PC-9 (cell line): ENCODE data around the gene IGF2BP1. TPM values are rescaled to one million over a fixed set of nuclear protein-coding genes. Genes with fewer than 3 reads are reported as not detected.

Experiments
- BruUV-seq: library from RNA; stranded (reverse); fragments of 400-500 nt; replicated peaks from 2 replicates; lab custom pipeline; 2021; lab: Mats Ljungman, UMichigan
- CTCF ChIA-PET: fragments of 300-600 bp; sonication (Branson Sonifier 250); formaldehyde crosslinking; loops from one replicate; lab custom pipeline; 2022; ENCODE audit warnings: antibody characterized with exemption; lab: Charles Lee
- POLR2A ChIA-PET: fragments of 300-600 bp; sonication (Branson Sonifier 250); formaldehyde crosslinking; loops from one replicate; lab custom pipeline; 2022; ENCODE audit warnings: antibody characterized with exemption; ENCODE audit not compliant: unreplicated experiment; lab: Charles Lee
- DNase-seq, 2 experiments: peaks; one replicate each; pipeline versions ENCODE4 v3.0.0 to v3.0.0-alpha.2; 2015 to 2022; ENCODE audit warnings: mixed read lengths in 1 of 2
- H2AFZ ChIP-seq: fragments of 200-600 bp; sonication (generic); 2 replicates; pipeline ENCODE4 v1.8.1; 2017; ENCODE audit warnings: antibody characterized with exemption
- H3F3A ChIP-seq: fragments of 200-600 bp; sonication (generic); 2 replicates; pipeline ENCODE4 v1.8.1; 2017; ENCODE audit warnings: antibody characterized with exemption, mild to moderate bottlenecking, low read depth; ENCODE audit not compliant: insufficient read depth
- H3K27ac ChIP-seq: fragments of 200-600 bp; sonication (generic); 2 replicates; pipeline ENCODE4 v1.6.1; 2016; ENCODE audit warnings: mixed run types
- H3K27me3 ChIP-seq: fragments of 200-600 bp; sonication (generic); 2 replicates; pipeline ENCODE4 v1.6.1; 2016; ENCODE audit warnings: low read depth, mixed run types; ENCODE audit not compliant: insufficient read depth
- H3K36me3 ChIP-seq: fragments of 200-600 bp; sonication (generic); 2 replicates; pipeline ENCODE4 v1.6.1; 2016; ENCODE audit warnings: low read depth, mixed run types
- H3K4me1 ChIP-seq: fragments of 200-600 bp; sonication (generic); replicated peaks from 2 replicates; pipeline ENCODE4 v1.6.1; 2016; ENCODE audit warnings: mixed run types; ENCODE audit not compliant: insufficient read depth
- H3K4me2 ChIP-seq: fragments of 200-600 bp; sonication (generic); 2 replicates; pipeline ENCODE4 v1.6.1; 2017; ENCODE audit warnings: mixed run types
- H3K4me3 ChIP-seq: fragments of 200-600 bp; sonication (generic); 2 replicates; pipeline ENCODE4 v1.6.1; 2016; ENCODE audit warnings: mixed run types
- H3K79me2 ChIP-seq: fragments of 200-600 bp; sonication (generic); 2 replicates; pipeline ENCODE4 v1.6.1; 2017; ENCODE audit warnings: low read depth, mixed run types
- H3K9me2 ChIP-seq: fragments of 200-600 bp; sonication (generic); 2 replicates; pipeline ENCODE4 v1.8.1; 2017; ENCODE audit warnings: mild to moderate bottlenecking; ENCODE audit not compliant: insufficient read depth
- H3K9me3 ChIP-seq: fragments of 200-600 bp; sonication (generic); 2 replicates; pipeline ENCODE4 v1.8.1; 2016; ENCODE audit warnings: low read depth; ENCODE audit not compliant: insufficient read depth
- H4K20me1 ChIP-seq: fragments of 200-600 bp; sonication (generic); 2 replicates; pipeline ENCODE4 v1.8.1; 2017; ENCODE audit not compliant: insufficient read depth
- EZH2 ChIP-seq: fragments of 200-600 bp; sonication (generic); IDR thresholded peaks from 2 replicates; pipeline ENCODE4 v1.8.0; 2017; ENCODE audit warnings: antibody characterized with exemption, low read depth
- intact Hi-C: fragments of 100-400 bp; cut with micrococcal nuclease; formaldehyde crosslinking; loops from one replicate; pipeline ENCODE4 v1.10.0; 2022; ENCODE audit not compliant: unreplicated experiment
- total RNA-seq: library from RNA; stranded (reverse); gene quantifications from 2 replicates; pipeline ENCODE4 v1.2.3, GENCODE V29; 2021
- TF ChIP-seq, protein P1 (sequence below): fragments of 200-600 bp; sonication (generic); conservative IDR thresholded peaks from 2 replicates; pipeline ENCODE4 v1.6.1; 2017; ENCODE audit warnings: mixed run types, antibody characterized with exemption, mild to moderate bottlenecking, moderate library complexity

Gene IGF2BP1
- total RNA-seq, 1 experiment from 2014 or later, result 57.4 TPM

DNA sequence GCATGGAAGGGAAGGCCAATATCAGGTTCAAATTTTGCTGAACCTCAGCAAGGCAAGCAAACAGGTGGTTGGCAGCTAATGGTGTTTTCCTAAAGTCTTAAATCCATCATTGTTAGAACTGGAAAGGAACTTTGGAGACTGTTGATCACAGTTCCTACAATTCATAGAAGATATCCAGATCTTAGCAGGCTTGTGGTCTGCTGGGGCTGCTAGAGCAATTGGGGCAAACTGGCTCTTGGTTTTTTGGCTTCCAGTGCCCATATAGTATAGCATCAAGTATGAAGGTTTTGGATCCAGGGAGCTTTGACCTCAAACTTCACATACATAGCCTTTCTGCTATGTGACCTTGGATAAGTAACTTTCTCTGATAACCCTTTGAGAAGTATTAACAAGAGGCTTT, 49.7 kb downstream of the IGF2BP1 start:
- Histone ChIP-seq H3F3A (no peaks in the 10 kb centered on the region; the same call in 1 of the 2 replicates), H2AFZ (no peak overlapping the region), H3K36me3 (peaks cover 40% of the 10 kb centered on the region), H4K20me1 (no peaks in the 10 kb centered on the region; the same call in 1 of the 2 replicates), H3K79me2 (no peaks in the 10 kb centered on the region), H3K4me2 (no peak overlapping the region), H3K9me2 (no peaks in the 10 kb centered on the region), H3K27ac (no peak overlapping the region), H3K9me3 (no peaks in the 10 kb centered on the region), H3K4me3 (no peak overlapping the region), H3K27me3 (no peaks in the 10 kb centered on the region), H3K4me1 (no peaks in the 10 kb centered on the region)
- ChIA-PET CTCF (interaction anchor here (0.5 to 0.6 kb wide), 4 partner anchors 145 to 1555 kb away, joined by 3 to 4 read pairs (median 4); partner anchors contain the start of gene ATP5MC1), POLR2A (interaction anchor here (0.5 kb wide), 1 partner anchor 146 kb away, joined by 4 read pairs; no protein-coding TSS in a partner anchor)
- intact Hi-C loops, result no loop called here
- DNase-seq, result no peak
- TF ChIP-seq, protein P1, sequence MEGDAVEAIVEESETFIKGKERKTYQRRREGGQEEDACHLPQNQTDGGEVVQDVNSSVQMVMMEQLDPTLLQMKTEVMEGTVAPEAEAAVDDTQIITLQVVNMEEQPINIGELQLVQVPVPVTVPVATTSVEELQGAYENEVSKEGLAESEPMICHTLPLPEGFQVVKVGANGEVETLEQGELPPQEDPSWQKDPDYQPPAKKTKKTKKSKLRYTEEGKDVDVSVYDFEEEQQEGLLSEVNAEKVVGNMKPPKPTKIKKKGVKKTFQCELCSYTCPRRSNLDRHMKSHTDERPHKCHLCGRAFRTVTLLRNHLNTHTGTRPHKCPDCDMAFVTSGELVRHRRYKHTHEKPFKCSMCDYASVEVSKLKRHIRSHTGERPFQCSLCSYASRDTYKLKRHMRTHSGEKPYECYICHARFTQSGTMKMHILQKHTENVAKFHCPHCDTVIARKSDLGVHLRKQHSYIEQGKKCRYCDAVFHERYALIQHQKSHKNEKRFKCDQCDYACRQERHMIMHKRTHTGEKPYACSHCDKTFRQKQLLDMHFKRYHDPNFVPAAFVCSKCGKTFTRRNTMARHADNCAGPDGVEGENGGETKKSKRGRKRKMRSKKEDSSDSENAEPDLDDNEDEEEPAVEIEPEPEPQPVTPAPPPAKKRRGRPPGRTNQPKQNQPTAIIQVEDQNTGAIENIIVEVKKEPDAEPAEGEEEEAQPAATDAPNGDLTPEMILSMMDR, result no peak
- TF ChIP-seq EZH2, result no peak
- BruUV-seq, result no TSS peak

DNA sequence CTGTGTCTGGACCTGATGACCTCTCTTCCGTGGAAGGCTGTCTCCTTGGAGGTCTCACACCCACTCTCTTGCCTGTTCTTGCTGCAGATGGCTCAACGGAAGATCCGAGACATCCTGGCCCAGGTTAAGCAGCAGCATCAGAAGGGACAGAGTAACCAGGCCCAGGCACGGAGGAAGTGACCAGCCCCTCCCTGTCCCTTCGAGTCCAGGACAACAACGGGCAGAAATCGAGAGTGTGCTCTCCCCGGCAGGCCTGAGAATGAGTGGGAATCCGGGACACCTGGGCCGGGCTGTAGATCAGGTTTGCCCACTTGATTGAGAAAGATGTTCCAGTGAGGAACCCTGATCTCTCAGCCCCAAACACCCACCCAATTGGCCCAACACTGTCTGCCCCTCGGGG, 52.1 kb downstream of the IGF2BP1 start:
- Histone ChIP-seq H3K4me3 (no peak overlapping the region), H3K9me2 (no peaks in the 10 kb centered on the region), H3K4me2 (no peak overlapping the region), H3K4me1 (no peaks in the 10 kb centered on the region), H3K27ac (no peak overlapping the region), H3K79me2 (no peaks in the 10 kb centered on the region), H3K9me3 (no peaks in the 10 kb centered on the region), H3F3A (no peaks in the 10 kb centered on the region; the same call in 1 of the 2 replicates), H3K27me3 (no peaks in the 10 kb centered on the region), H4K20me1 (no peaks in the 10 kb centered on the region; the same call in 1 of the 2 replicates), H3K36me3 (peaks cover 29% of the 10 kb centered on the region), H2AFZ (no peak overlapping the region)
- intact Hi-C loops, result no loop called here
- TF ChIP-seq EZH2, result no peak
- TF ChIP-seq, protein P1, result no peak
- ChIA-PET POLR2A (no interaction called here), CTCF (no interaction called here)
- no TSS peak for BruUV-seq
- DNase-seq, result no peak

- POLR2A ChIA-PET, result no interaction called here
- BruUV-seq, result no TSS peak
Observed at GRCh38 chr17:49050611-49051010, 53.4 kb downstream of the IGF2BP1 start.

More at GRCh38 chr17:49050611-49051010, 53.4 kb downstream of the IGF2BP1 start:
- Histone ChIP-seq H3F3A (0 out of 2 replicates have a peak, but pooled peaks cover 3% of the 10 kb centered on the region), H3K4me2 (no peak overlapping the region), H3K9me3 (no peaks in the 10 kb centered on the region), H3K36me3 (peaks cover 18% of the 10 kb centered on the region), H3K79me2 (no peaks in the 10 kb centered on the region), H3K4me1 (no peaks in the 10 kb centered on the region), H4K20me1 (no peaks in the 10 kb centered on the region; the same call in 1 of the 2 replicates), H2AFZ (no peak overlapping the region), H3K4me3 (no peak overlapping the region), H3K9me2 (no peaks in the 10 kb centered on the region), H3K27ac (no peak overlapping the region), H3K27me3 (no peaks in the 10 kb centered on the region)
- DNase-seq, result no peak
- CTCF ChIA-PET, result no interaction called here
- TF ChIP-seq, protein P1, result no peak
- intact Hi-C loops, result no loop called here
